Neuronal stem cell (in vitro differentiated cells): ENCODE data around the gene TPP1.
A peak's percentile ranks its signal among the peaks of the same experiment; 100 is the strongest.

Experiments
- DNase-seq: peaks from one replicate; pipeline ENCODE4 v3.0.0-alpha.2; 2013; ENCODE audit warnings: low spot score
- H2AFZ ChIP-seq: one replicate; pipeline ENCODE4 v1.6.1; 2013; ENCODE audit warnings: mild to moderate bottlenecking, low read length, inconsistent platforms
- H2AK5ac ChIP-seq: 2 replicates; pipeline ENCODE4 v1.6.1; 2013; ENCODE audit warnings: low read depth, mild to moderate bottlenecking, inconsistent platforms, low read length, moderate library complexity, mixed read lengths
- H2BK120ac ChIP-seq: 2 replicates; pipeline ENCODE4 v1.6.1; 2013; ENCODE audit warnings: low read depth, mild to moderate bottlenecking, inconsistent platforms, low read length, moderate library complexity, mixed read lengths
- H2BK12ac ChIP-seq: one replicate; pipeline ENCODE4 v1.6.1; 2013; ENCODE audit warnings: low read length, inconsistent platforms
- H2BK15ac ChIP-seq: 2 replicates; pipeline ENCODE4 v1.6.1; 2013; ENCODE audit warnings: mild to moderate bottlenecking, low read length, inconsistent platforms, mixed read lengths
- H2BK5ac ChIP-seq: one replicate; pipeline ENCODE4 v1.6.1; 2013; ENCODE audit warnings: inconsistent platforms, mild to moderate bottlenecking, low read length, moderate library complexity
- H3K14ac ChIP-seq: one replicate; pipeline ENCODE4 v1.6.1; 2013; ENCODE audit warnings: low read length, inconsistent platforms
- H3K18ac ChIP-seq: 2 replicates; pipeline ENCODE4 v1.6.1; 2013; ENCODE audit warnings: low read length, inconsistent platforms
- H3K23ac ChIP-seq: 2 replicates; pipeline ENCODE4 v1.6.1; 2013; ENCODE audit warnings: low read depth, mild to moderate bottlenecking, mixed read lengths, low read length, inconsistent platforms; ENCODE audit not compliant: poor library complexity
- H3K27ac ChIP-seq: replicated peaks from 3 replicates; pipeline ENCODE4 v1.5.1; 2013; ENCODE audit warnings: low read length, inconsistent platforms
- H3K27me3 ChIP-seq, 3 experiments: 2 replicates each; pipeline ENCODE4 v1.6.1; 2013; ENCODE audit warnings: low read length in 3 of 3, mild to moderate bottlenecking in 2 of 3, inconsistent platforms in 1 of 3, low read depth in 1 of 3, mixed read lengths in 1 of 3, moderate library complexity in 1 of 3; ENCODE audit not compliant: control insufficient read depth in 3 of 3, insufficient read depth in 3 of 3
- H3K36me3 ChIP-seq, 2 donors: replicated peaks in 1 of 2; 2 replicates each; pipeline ENCODE4 v1.6.1; 2013; ENCODE audit warnings: low read length in 2 of 2; ENCODE audit not compliant: control insufficient read depth in 2 of 2, insufficient read depth in 2 of 2
- H3K4ac ChIP-seq: 2 replicates; pipeline ENCODE4 v1.6.1; 2013; ENCODE audit warnings: inconsistent platforms, mild to moderate bottlenecking, low read length, moderate library complexity
- H3K4me1 ChIP-seq, 2 donors: 1 replicate in 1 of 2; 2 replicates in 1 of 2; pipeline ENCODE4 v1.6.1; 2013; ENCODE audit warnings: low read length in 2 of 2, low read depth in 1 of 2; ENCODE audit not compliant: control insufficient read depth in 2 of 2, insufficient read depth in 1 of 2
- H3K4me2 ChIP-seq: one replicate; pipeline ENCODE4 v1.6.1; 2013; ENCODE audit warnings: mild to moderate bottlenecking, low read length, inconsistent platforms; ENCODE audit not compliant: insufficient read depth, poor library complexity, severe bottlenecking
- H3K4me3 ChIP-seq, 2 donors: 2 replicates each; pipeline ENCODE4 v1.5.1; 2013; ENCODE audit warnings: low read length in 2 of 2, mild to moderate bottlenecking in 2 of 2, inconsistent platforms in 1 of 2, moderate library complexity in 1 of 2
- H3K79me1 ChIP-seq: one replicate; pipeline ENCODE4 v1.6.1; 2013; ENCODE audit warnings: low read depth, mild to moderate bottlenecking, inconsistent platforms, low read length, moderate library complexity
- H3K9ac ChIP-seq: one replicate; pipeline ENCODE4 v1.6.1; 2013; ENCODE audit warnings: mild to moderate bottlenecking, low read depth, low read length, inconsistent platforms; ENCODE audit not compliant: poor library complexity
- H3K9me3 ChIP-seq, 2 donors: replicated peaks in 1 of 2; 2 replicates each; pipeline versions ENCODE3 to v1.6.1; 2013; ENCODE audit warnings: low read length in 2 of 2, mild to moderate bottlenecking in 2 of 2, inconsistent platforms in 1 of 2, low read depth in 1 of 2, mixed read lengths in 1 of 2, moderate library complexity in 1 of 2; ENCODE audit not compliant: control insufficient read depth in 2 of 2, insufficient read depth in 1 of 2
- H4K8ac ChIP-seq: one replicate; pipeline ENCODE4 v1.6.1; 2013; ENCODE audit warnings: low read depth, mild to moderate bottlenecking, inconsistent platforms, low read length, moderate library complexity
- H4K91ac ChIP-seq: one replicate; pipeline ENCODE4 v1.6.1; 2013; ENCODE audit warnings: low read length, low read depth, mild to moderate bottlenecking, inconsistent platforms; ENCODE audit not compliant: poor library complexity
- WGBS, 2 donors: extraction: QIAGEN DNeasy Blood & Tissue Kit; methylation state at CpG; one replicate each; pipeline ENCODE4 v1.1.7; 2013; ENCODE audit warnings: missing lambda C conversion rate in 2 of 2, mixed read lengths in 1 of 2; ENCODE audit not compliant: insufficient read length in 2 of 2, insufficient replicate concordance in 1 of 2; ENCODE audit errors: extremely low coverage in 2 of 2; 5-methylcytosine and 5-hydroxymethylcytosine counted together

TPP1 gene

GRCh38 chr11:6623391-6624363 lies 4.5 kb upstream of the TPP1 start:
- Histone ChIP-seq H4K8ac (no peak overlapping the region), H3K79me1 (peaks cover under 1% of the 10 kb centered on the region), H3K27ac (no peak overlapping the region), H2BK15ac (no peak overlapping the region), H2BK120ac (no peak overlapping the region), H3K4me1 (peaks cover 1% of the 10 kb centered on the region in 2 donors), H2BK12ac (no peak overlapping the region), H3K23ac (peak overlapping the region; percentile 13), H2AK5ac (no peak overlapping the region), H3K14ac (no peak overlapping the region), H2BK5ac (no peak overlapping the region), H3K4ac (no peak overlapping the region), H3K9ac (peak overlapping the region; percentile 64), H3K4me2 (no peak overlapping the region), H4K91ac (no peak overlapping the region), H3K4me3 (no peak overlapping the region), H3K9me3 (no peaks in the 10 kb centered on the region), H3K18ac (no peak overlapping the region), H3K36me3 (peaks cover 23 to 64% of the 10 kb centered on the region in 2 donors), H2AFZ (no peak overlapping the region), H3K27me3 (no peaks in the 10 kb centered on the region)
- DNase-seq = no peak
- no CpG with 5 or more reads among the region's 31 CpGs for WGBS, 2 donors

GRCh38 chr11:6622261-6623171 lies 3.3 kb upstream of the TPP1 start:
- Histone ChIP-seq H2AK5ac (peak overlapping the region; percentile 23), H3K14ac (no peak overlapping the region), H3K9me3 (no peaks in the 10 kb centered on the region), H3K36me3 (peaks cover 23 to 53% of the 10 kb centered on the region in 2 donors), H3K23ac (peak overlapping the region; percentile 70), H3K9ac (no peak overlapping the region), H3K27ac (no peak overlapping the region), H2AFZ (no peak overlapping the region), H3K4me1 (peaks cover 4 to 8% of the 10 kb centered on the region in 2 donors), H2BK120ac (no peak overlapping the region), H2BK5ac (no peak overlapping the region), H2BK15ac (no peak overlapping the region), H4K91ac (no peak overlapping the region), H4K8ac (no peak overlapping the region), H2BK12ac (no peak overlapping the region), H3K4ac (no peak overlapping the region), H3K4me3 (no peak overlapping the region), H3K18ac (no peak overlapping the region), H3K4me2 (no peak overlapping the region), H3K79me1 (peaks cover 3% of the 10 kb centered on the region), H3K27me3 (no peaks in the 10 kb centered on the region)
- WGBS, 2 donors = no CpG with 5 or more reads among the region's 24 CpGs
- DNase-seq = no peak

DNA sequence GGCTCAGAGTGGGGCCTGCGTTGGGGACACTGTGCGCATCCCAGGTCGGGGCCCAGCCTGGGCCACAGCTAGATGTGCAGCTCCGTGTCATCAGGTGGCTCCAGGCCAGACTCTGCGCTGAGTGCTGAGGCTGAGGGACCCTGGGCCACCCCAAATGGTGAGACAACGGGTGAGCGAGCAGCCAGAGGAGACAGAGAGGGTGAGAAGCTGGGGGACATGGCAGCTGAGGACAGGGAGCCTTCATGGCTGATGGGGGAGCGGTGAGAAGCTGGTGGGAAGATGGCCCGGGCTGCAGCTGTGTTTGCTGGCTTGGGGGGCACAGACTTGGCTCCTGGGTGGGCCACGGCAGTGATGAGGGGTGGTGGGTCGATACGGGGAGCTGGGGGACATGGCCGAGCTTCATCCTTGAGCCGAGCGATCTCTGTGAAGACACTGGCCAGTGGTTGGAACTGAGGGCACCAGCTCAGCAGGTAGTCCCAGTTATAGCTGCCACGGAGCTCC lies 2.5 kb upstream of the TPP1 start:
- Histone ChIP-seq H3K4me2 (no peak overlapping the region), H3K18ac (no peak overlapping the region), H3K4me1 (peaks cover 4 to 8% of the 10 kb centered on the region in 2 donors), H3K36me3 (peaks cover 18 to 45% of the 10 kb centered on the region in 2 donors), H2BK15ac (no peak overlapping the region), H4K8ac (no peak overlapping the region), H3K9ac (no peak overlapping the region), H3K79me1 (peaks cover 3% of the 10 kb centered on the region), H3K27me3 (no peaks in the 10 kb centered on the region), H2BK120ac (no peak overlapping the region), H4K91ac (no peak overlapping the region), H3K14ac (no peak overlapping the region), H3K4me3 (peak overlapping the region in 1 of 2 donors; percentile 9), H3K9me3 (no peaks in the 10 kb centered on the region), H3K23ac (peak overlapping the region; percentile 70), H2AK5ac (no peak overlapping the region), H2BK5ac (no peak overlapping the region), H3K27ac (no peak overlapping the region), H2AFZ (no peak overlapping the region), H3K4ac (no peak overlapping the region), H2BK12ac (no peak overlapping the region)
- DNase-seq = no peak
- WGBS, 2 donors = no CpG with 5 or more reads among the region's 16 CpGs
